GM23248 (cell line): ENCODE data around the gene FUCA2. TPM values are rescaled to one million over a fixed set of nuclear protein-coding genes. Genes with fewer than 3 reads are reported as not detected.

Source experiments
- DNase-seq: peaks from one replicate; pipeline ENCODE4 v3.0.0-alpha.2; 2015
- H2AFZ ChIP-seq: fragments of 200-600 bp; sonication (generic); 2 replicates; pipeline ENCODE4 v1.6.1; 2016; ENCODE audit warnings: antibody characterized with exemption
- H3F3A ChIP-seq: fragments of 200-600 bp; sonication (generic); 2 replicates; pipeline ENCODE4 v1.6.1; 2016; ENCODE audit warnings: mild to moderate bottlenecking, antibody characterized with exemption, mixed run types; ENCODE audit not compliant: insufficient read depth
- H3K27ac ChIP-seq: fragments of 200-600 bp; sonication (generic); 2 replicates; pipeline ENCODE4 v1.5.1; 2016; ENCODE audit warnings: mild to moderate bottlenecking
- H3K27me3 ChIP-seq: fragments of 200-600 bp; sonication (generic); replicated peaks from 2 replicates; pipeline ENCODE4 v1.6.1; 2016; ENCODE audit warnings: mild to moderate bottlenecking; ENCODE audit not compliant: insufficient read depth
- H3K36me3 ChIP-seq: fragments of 200-600 bp; sonication (generic); 2 replicates; pipeline ENCODE4 v1.6.1; 2016; ENCODE audit warnings: low read depth, mild to moderate bottlenecking
- H3K4me1 ChIP-seq: fragments of 200-600 bp; sonication (generic); 2 replicates; pipeline ENCODE4 v1.6.1; 2016; ENCODE audit warnings: mild to moderate bottlenecking; ENCODE audit not compliant: insufficient read depth
- H3K4me2 ChIP-seq: fragments of 200-600 bp; sonication (generic); one replicate; pipeline ENCODE4 v1.6.1; 2016; ENCODE audit warnings: mild to moderate bottlenecking; ENCODE audit not compliant: unreplicated experiment
- H3K4me3 ChIP-seq: fragments of 200-600 bp; sonication (generic); 2 replicates; pipeline ENCODE4 v1.5.1; 2016; ENCODE audit warnings: mild to moderate bottlenecking
- H3K79me2 ChIP-seq: fragments of 200-600 bp; sonication (generic); 2 replicates; pipeline ENCODE4 v1.6.1; 2016; ENCODE audit warnings: mild to moderate bottlenecking; ENCODE audit not compliant: insufficient read depth
- H3K9ac ChIP-seq: fragments of 200-600 bp; sonication (generic); 2 replicates; pipeline ENCODE4 v1.6.1; 2016; ENCODE audit warnings: mild to moderate bottlenecking
- H3K9me2 ChIP-seq: fragments of 200-600 bp; sonication (generic); 2 replicates; pipeline ENCODE4 v1.6.1; 2016; ENCODE audit warnings: mixed run types, mild to moderate bottlenecking, moderate library complexity; ENCODE audit not compliant: insufficient read depth
- H3K9me3 ChIP-seq: fragments of 200-600 bp; sonication (generic); one replicate; pipeline ENCODE4 v1.6.1; 2017; ENCODE audit warnings: low read depth
- H4K20me1 ChIP-seq: fragments of 200-600 bp; sonication (generic); 2 replicates; pipeline ENCODE4 v1.6.0; 2016; ENCODE audit not compliant: insufficient read depth
- EZH2 ChIP-seq: fragments of 200-600 bp; sonication (generic); IDR thresholded peaks from 2 replicates; pipeline ENCODE4 v1.6.1; 2018; ENCODE audit warnings: antibody characterized with exemption, mild to moderate bottlenecking; ENCODE audit not compliant: insufficient read depth, poor library complexity, severe bottlenecking
- EZH2phosphoT487 ChIP-seq: fragments of 200-600 bp; sonication (generic); IDR thresholded peaks from 2 replicates; pipeline ENCODE4 v1.6.1; 2018; ENCODE audit warnings: antibody characterized with exemption, moderate library complexity, mild to moderate bottlenecking, low read depth; ENCODE audit not compliant: insufficient read depth
- WGBS, 2 experiments: methylation state at CpG; one replicate each; pipeline ENCODE4 v1.1.6; 2015 to 2017; ENCODE audit warnings: low lambda C conversion rate in 2 of 2, low coverage in 1 of 2; ENCODE audit errors: missing lambda C conversion rate in 2 of 2; 5-methylcytosine and 5-hydroxymethylcytosine counted together
- in situ Hi-C: fragments of 300-500 bp; cut with MboI; formaldehyde crosslinking; loops from 2 replicates; pipeline ENCODE4 v1.15.0; 2020
- polyA plus RNA-seq: library from polyadenylated mRNA; unstranded; fragments of >200 nt; fragmentation: Nextera tagmentation; extraction: Ambion mirVana; gene quantifications from 2 replicates; pipeline ENCODE4 v1.2.1, GENCODE V29; 2016
- total RNA-seq: library from RNA; depleted of rRNA; stranded (reverse); fragments of >200 nt; shearing (Covaris generic); gene quantifications from 2 replicates; pipeline ENCODE4 v1.2.3, GENCODE V29; 2014; rRNA removed

The FUCA2 gene, protein sequence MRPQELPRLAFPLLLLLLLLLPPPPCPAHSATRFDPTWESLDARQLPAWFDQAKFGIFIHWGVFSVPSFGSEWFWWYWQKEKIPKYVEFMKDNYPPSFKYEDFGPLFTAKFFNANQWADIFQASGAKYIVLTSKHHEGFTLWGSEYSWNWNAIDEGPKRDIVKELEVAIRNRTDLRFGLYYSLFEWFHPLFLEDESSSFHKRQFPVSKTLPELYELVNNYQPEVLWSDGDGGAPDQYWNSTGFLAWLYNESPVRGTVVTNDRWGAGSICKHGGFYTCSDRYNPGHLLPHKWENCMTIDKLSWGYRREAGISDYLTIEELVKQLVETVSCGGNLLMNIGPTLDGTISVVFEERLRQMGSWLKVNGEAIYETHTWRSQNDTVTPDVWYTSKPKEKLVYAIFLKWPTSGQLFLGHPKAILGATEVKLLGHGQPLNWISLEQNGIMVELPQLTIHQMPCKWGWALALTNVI
- total RNA-seq (57.2 and 63.0 TPM in 2 replicates), polyA plus RNA-seq (108 and 111 TPM in 2 replicates)

DNA sequence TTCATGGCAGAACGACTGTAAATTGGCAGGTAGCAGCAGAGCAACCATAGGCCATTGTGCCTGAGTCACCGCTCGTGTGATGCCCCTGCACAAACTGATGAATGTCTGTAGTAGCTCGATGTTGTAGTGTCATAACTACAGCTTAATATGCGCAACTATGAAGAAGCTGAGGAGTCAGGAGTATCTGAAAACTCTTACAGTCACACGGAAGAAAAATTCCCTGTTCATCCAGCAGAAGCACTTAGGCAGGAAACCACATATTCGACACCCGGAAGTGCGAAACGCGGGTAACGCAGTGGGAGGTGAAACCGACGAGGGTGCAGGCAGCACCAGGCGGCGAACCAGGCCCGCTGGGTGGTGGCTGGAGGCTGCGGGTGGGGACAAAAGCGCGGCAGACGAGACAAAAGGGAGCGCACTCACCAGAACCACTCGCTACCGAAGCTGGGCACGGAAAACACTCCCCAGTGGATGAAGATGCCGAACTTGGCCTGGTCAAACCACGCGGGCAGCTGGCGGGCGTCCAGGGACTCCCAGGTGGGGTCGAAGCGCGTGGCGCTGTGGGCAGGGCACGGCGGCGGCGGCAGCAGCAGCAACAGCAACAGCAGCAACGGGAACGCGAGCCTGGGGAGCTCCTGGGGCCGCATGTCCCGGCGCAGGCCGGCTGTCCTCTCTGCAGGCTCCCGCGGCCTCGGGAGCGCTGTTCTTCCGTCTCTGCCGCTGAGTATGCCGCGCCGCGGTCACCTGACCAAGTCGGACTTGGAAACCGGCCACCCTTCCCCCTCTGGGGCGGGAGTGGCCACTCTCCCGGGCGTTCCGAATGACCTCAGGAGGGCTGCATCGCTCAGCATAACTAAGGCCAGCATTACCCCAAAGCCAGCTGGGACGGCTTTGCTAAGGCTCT is at the start of gene FUCA2:
Gene FUCA2, minus strand, starts transcription at position 730 of the 901 bp plus-strand sequence. Its CDS starts 86 bp downstream, at position 644.
- Histone ChIP-seq H3K9ac (peak within 1 kb of the TSS; percentile 87), H3K36me3 (no peaks in the 10 kb centered on the region; the same call in 1 of the 2 replicates), H3K27me3 (no peaks in the 10 kb centered on the region), H3K9me3 (no peaks in the 10 kb centered on the region), H3K79me2 (peaks cover 35% of the 10 kb centered on the region), H3K27ac (peak within 1 kb of the TSS; percentile 76), H2AFZ (peak within 1 kb of the TSS; percentile 94), H3F3A (0 out of 2 replicates have a peak, but pooled peaks cover 4% of the 10 kb centered on the region), H3K4me2 (peak within 1 kb of the TSS; percentile 71), H3K4me3 (peak within 1 kb of the TSS; percentile 80), H4K20me1 (no peaks in the 10 kb centered on the region), H3K4me1 (peaks cover 18% of the 10 kb centered on the region; the same call in 1 of the 2 replicates), H3K9me2 (no peaks in the 10 kb centered on the region)
- 3 to 4% methylated on average over 54 to 62 of the region's 63 CpGs for WGBS, 2 experiments
- DNase-seq, result peak; percentile 94
- TF ChIP-seq EZH2 (no peak), EZH2phosphoT487 (no peak)
- in situ Hi-C loops, result no loop called here

DNA sequence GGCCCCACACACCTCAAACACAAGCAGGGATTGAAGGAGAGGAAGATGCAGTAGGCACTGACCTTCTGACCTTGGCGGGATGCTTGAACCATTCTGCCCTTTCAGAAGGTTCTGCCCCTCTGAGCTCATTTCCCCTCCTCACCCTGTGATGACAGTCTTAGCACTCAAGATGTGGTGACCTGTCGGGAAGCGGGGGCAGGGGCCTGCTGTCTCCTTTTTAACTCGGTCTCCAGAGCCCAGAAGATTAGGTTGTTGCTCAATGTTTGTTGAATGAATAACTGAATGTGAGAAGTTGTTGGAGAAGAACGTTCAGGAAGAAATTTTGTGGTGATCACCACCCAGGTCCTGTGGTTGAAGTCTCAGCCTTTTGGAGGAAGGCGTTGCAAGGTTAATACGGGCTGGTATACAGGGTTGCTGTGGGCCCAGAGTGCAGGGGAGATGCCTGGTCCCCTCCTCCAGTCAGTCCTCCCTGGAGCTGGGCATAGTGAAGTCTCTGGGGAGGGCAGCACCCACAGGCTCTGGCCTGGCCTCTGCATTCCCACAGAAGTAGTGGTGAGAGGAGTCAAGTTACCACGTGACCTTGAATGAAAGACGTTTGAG is 49.7 kb upstream of the FUCA2 start:
- DNase-seq, result no peak

DNA sequence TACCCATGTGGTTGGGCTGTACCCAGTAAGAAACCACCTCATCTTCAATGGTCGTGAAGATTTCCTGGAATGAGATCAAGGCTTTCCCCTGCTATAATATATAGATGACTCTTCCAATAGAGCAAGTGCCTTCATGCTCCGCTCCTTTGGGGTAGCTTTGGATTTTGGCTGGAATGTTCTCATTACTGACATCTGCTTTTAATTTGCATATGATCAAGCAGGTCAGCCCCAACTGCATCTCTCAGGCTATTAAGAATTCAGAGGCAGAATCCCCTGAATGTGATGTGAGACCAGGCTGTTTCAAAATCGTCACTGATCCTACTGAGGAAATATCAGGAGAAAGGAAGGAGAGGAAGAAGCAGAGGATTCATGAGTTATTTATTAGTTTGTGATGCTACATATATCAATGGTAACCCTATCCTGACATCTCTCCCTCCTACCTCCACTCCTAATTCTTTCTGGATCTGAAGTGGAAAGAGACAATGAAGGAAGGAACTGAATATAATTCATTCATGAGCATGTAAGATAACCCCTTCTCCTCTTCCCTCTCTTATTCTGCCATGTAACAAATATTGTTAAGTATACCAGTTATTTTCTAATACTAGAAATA is 47.6 kb upstream of the FUCA2 start:
- Histone ChIP-seq H3K4me2 (no peak overlapping the region), H3K9me3 (no peaks in the 10 kb centered on the region), H4K20me1 (no peaks in the 10 kb centered on the region), H3K79me2 (no peaks in the 10 kb centered on the region), H3K27ac (no peak overlapping the region), H3K27me3 (no peaks in the 10 kb centered on the region), H3K9ac (no peak overlapping the region), H3K36me3 (no peaks in the 10 kb centered on the region), H3K4me1 (peaks cover 24% of the 10 kb centered on the region), H2AFZ (no peak overlapping the region), H3K9me2 (no peaks in the 10 kb centered on the region), H3K4me3 (no peak overlapping the region), H3F3A (peaks cover 18% of the 10 kb centered on the region)
- in situ Hi-C loops, result no loop called here
- DNase-seq, result no peak
- TF ChIP-seq EZH2phosphoT487 (no peak), EZH2 (no peak)
- WGBS, 2 experiments, result 75 to 77% methylated on average over 3 of the region's 3 CpGs

More for the DNA sequence above, 49.7 kb upstream of the FUCA2 start:
- H3K79me2 ChIP-seq, result no peaks in the 10 kb centered on the region
- H3K27ac ChIP-seq, result no peak overlapping the region
- peaks cover 10% of the 10 kb centered on the region for H3K4me1 ChIP-seq
- TF ChIP-seq EZH2 (no peak), EZH2phosphoT487 (no peak)
- H3K36me3 ChIP-seq, result no peaks in the 10 kb centered on the region
- no peaks in the 10 kb centered on the region for H3K27me3 ChIP-seq
- no peaks in the 10 kb centered on the region for H4K20me1 ChIP-seq
- H2AFZ ChIP-seq, result no peak overlapping the region
- H3K9me3 ChIP-seq, result no peaks in the 10 kb centered on the region
- H3F3A ChIP-seq, result peaks cover 11% of the 10 kb centered on the region
- H3K9me2 ChIP-seq, result no peaks in the 10 kb centered on the region
- H3K4me2 ChIP-seq, result no peak overlapping the region
- H3K4me3 ChIP-seq, result no peak overlapping the region
- 86 to 90% methylated on average over 9 of the region's 9 CpGs for WGBS, 2 experiments
- H3K9ac ChIP-seq, result no peak overlapping the region
- in situ Hi-C loops, result no loop called here
